ENCODE measurements around the gene RELL1.
"Not testable (repeated sequence)": the region's sequence is repeated elsewhere in the genome, so short reads cannot be mapped to it uniquely, and the experiment has no call there.

RELL1 gene

DNA sequence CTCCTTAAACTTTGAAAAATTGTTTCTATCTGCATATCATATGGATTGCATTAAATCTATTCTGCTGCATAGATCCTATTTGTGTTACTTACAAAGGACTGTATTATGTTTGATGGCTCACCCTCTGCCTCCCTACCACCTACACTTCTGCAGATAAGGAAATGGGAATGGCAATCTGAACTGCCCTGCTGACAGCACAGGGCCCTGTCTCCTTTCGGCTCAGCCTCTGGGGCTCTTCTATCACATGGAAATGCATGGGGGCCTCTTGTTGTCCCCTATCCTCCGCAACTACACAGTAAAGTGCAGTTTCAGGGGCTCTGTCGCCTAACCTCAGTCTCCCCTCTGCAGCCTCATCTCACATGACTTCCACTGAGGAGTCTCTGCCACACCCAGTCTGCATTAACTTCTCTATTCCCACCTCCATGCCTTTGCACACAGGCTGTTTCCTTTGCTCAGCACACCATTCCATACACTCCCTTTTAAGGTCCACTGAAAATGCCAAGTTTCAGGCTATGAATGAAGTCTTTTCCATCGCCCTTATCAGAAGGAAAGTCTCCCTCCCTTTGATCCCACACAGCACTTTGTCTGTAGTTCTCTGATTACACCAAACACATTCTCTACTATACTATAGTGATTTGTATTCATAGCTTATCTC, 12.5 kb downstream of the RELL1 start (continued):
- no peak for TF ChIP-seq ZNF311 (tag by site-specific recombination; IDR thresholded peaks at IDR 0.05; ENCODE audit: borderline replicate concordance)
- TF ChIP-seq ZNF121 (tag by site-specific recombination; IDR thresholded peaks at IDR 0.05), result no peak
- TF ChIP-seq ZNF654 (tag by site-specific recombination; IDR thresholded peaks at IDR 0.05; ENCODE audit: low read depth), result no peak

- POLR2A ChIA-PET, result no interaction called here
- Histone ChIP-seq H3K36me3 (ENCODE audit: control insufficient read depth in 2 of 2, insufficient read depth in 1 of 2, low read length in 2 of 2) (no peaks in the 10 kb centered on the region), H3K4me1 (ENCODE audit: control insufficient read depth, insufficient read depth, low read length) (no peaks in the 10 kb centered on the region; the same call in 1 of the 2 replicates), H3K9me3 (ENCODE audit: control insufficient read depth, insufficient read depth, low read depth, low read length) (no peaks in the 10 kb centered on the region), H3K27ac (ENCODE audit: extremely low read depth, low read depth, low read length) (no peak overlapping the region), H3K4me3 (ENCODE audit: low read depth, low read length) (no peak overlapping the region)
- CTCF ChIA-PET, result no interaction called here
- TF ChIP-seq ZNF155 (tag by site-specific recombination; IDR thresholded peaks at IDR 0.05) (no peak), ZNF624 (tag by site-specific recombination; IDR thresholded peaks at IDR 0.05) (no peak)
These were observed 15.1 kb downstream of the RELL1 start for GRCh38 chr4:37671072-37671471.

- H3K27ac ChIP-seq (ENCODE audit: extremely low read depth, low read depth, low read length), result no peak overlapping the region
- H3K4me1 ChIP-seq (ENCODE audit: control insufficient read depth, insufficient read depth, low read length), result no peaks in the 10 kb centered on the region; the same call in 1 of the 2 replicates
- CTCF ChIA-PET, result no interaction called here
- no peak overlapping the region for H3K4me3 ChIP-seq (ENCODE audit: low read depth, low read length)
- POLR2A ChIA-PET, result no interaction called here
- TF ChIP-seq PRDM6 (tag by site-specific recombination; IDR thresholded peaks at IDR 0.05), result peak; percentile 78
- TF ChIP-seq ZFHX2 (tag by site-specific recombination; conservative IDR thresholded peaks at IDR 0.05), result no peak
- TF ChIP-seq SALL2 (tag by site-specific recombination; IDR thresholded peaks at IDR 0.05; ENCODE audit: borderline replicate concordance), result no peak
- TF ChIP-seq, protein P1, sequence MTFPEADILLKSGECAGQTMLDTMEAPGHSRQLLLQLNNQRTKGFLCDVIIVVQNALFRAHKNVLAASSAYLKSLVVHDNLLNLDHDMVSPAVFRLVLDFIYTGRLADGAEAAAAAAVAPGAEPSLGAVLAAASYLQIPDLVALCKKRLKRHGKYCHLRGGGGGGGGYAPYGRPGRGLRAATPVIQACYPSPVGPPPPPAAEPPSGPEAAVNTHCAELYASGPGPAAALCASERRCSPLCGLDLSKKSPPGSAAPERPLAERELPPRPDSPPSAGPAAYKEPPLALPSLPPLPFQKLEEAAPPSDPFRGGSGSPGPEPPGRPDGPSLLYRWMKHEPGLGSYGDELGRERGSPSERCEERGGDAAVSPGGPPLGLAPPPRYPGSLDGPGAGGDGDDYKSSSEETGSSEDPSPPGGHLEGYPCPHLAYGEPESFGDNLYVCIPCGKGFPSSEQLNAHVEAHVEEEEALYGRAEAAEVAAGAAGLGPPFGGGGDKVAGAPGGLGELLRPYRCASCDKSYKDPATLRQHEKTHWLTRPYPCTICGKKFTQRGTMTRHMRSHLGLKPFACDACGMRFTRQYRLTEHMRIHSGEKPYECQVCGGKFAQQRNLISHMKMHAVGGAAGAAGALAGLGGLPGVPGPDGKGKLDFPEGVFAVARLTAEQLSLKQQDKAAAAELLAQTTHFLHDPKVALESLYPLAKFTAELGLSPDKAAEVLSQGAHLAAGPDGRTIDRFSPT (tag by site-specific recombination; IDR thresholded peaks at IDR 0.05), result 0 out of 2 replicates have a peak, but pooled peaks have one; percentile 18
- peak; percentile 66 for TF ChIP-seq FEZF1 (tag by site-specific recombination; IDR thresholded peaks at IDR 0.05)
- TF ChIP-seq ZXDB (tag by site-specific recombination; IDR thresholded peaks at IDR 0.05), result 0 out of 2 replicates have a peak, but pooled peaks have one; percentile 21
- peak; percentile 81 for TF ChIP-seq ZNF18 (tag by site-specific recombination; IDR thresholded peaks at IDR 0.05)
- peak; percentile 34; the same call in 1 of the 2 replicates for TF ChIP-seq OSR2 (tag by site-specific recombination; IDR thresholded peaks at IDR 0.05)
- TF ChIP-seq ZNF121 (tag by site-specific recombination; IDR thresholded peaks at IDR 0.05), result 0 out of 2 replicates have a peak, but pooled peaks have one; percentile 37
- 0 out of 2 replicates have a peak, but pooled peaks have one; percentile 26 for TF ChIP-seq ZNF843 (tag by site-specific recombination; IDR thresholded peaks at IDR 0.05)
- H3K9me3 ChIP-seq (ENCODE audit: control insufficient read depth, insufficient read depth, low read depth, low read length), result no peaks in the 10 kb centered on the region
- H3K36me3 ChIP-seq (ENCODE audit: control insufficient read depth in 2 of 2, insufficient read depth in 1 of 2, low read length in 2 of 2), result no peaks in the 10 kb centered on the region
These were observed 15.9 kb downstream of the RELL1 start for GRCh38 chr4:37670249-37670648.

GRCh38 chr4:37669124-37669523, 17.1 kb downstream of the RELL1 start:
- H3K9me3 ChIP-seq (ENCODE audit: control insufficient read depth, insufficient read depth, low read depth, low read length); H3K36me3 ChIP-seq (ENCODE audit: control insufficient read depth in 2 of 2, insufficient read depth in 1 of 2, low read length in 2 of 2); H3K27ac ChIP-seq (ENCODE audit: extremely low read depth, low read depth, low read length); POLR2A ChIA-PET; CTCF ChIA-PET; H3K4me1 ChIP-seq (ENCODE audit: control insufficient read depth, insufficient read depth, low read length); H3K4me3 ChIP-seq (ENCODE audit: low read depth, low read length): not testable (repeated sequence)
